ENCODE data around the gene EPB41L5. TPM values are rescaled to one million over a fixed set of nuclear protein-coding genes. Genes with fewer than 3 reads are reported as not detected.
"Not testable (repeated sequence)": the region's sequence is repeated elsewhere in the genome, so short reads cannot be mapped to it uniquely, and the experiment has no call there.

The EPB41L5 gene
- total RNA-seq, 2 experiments from 2014 or later: 3.4 to 4.4 TPM

GRCh38 chr2:120132691-120133090, 119.8 kb downstream of the EPB41L5 start:
- ChIA-PET CTCF (no interaction called here), POLR2A (no interaction called here)

GRCh38 chr2:120133572-120134244, 120.8 kb downstream of the EPB41L5 start:
- ChIA-PET CTCF (no interaction called here), POLR2A (no interaction called here)

GRCh38 chr2:120134263-120134662, 121.4 kb downstream of the EPB41L5 start:
- ChIA-PET CTCF (no interaction called here), POLR2A (no interaction called here)

GRCh38 chr2:120135013-120135412, 122.1 kb downstream of the EPB41L5 start:
- CTCF ChIA-PET: not testable (repeated sequence)

GRCh38 chr2:120140866-120141265, 128.0 kb downstream of the EPB41L5 start:
- CTCF ChIA-PET: interaction anchor here (0.6 kb wide), 1 partner anchor 11 kb away, joined by 6 read pairs; no protein-coding TSS in a partner anchor
- POLR2A ChIA-PET: no interaction called here

More at GRCh38 chr2:120135013-120135412, 122.1 kb downstream of the EPB41L5 start:
- POLR2A ChIA-PET: not testable (repeated sequence)

- ChIA-PET CTCF (interaction anchor here (0.6 kb wide), 1 partner anchor 12 kb away, joined by 6 read pairs; no protein-coding TSS in a partner anchor), POLR2A (no interaction called here)
Measured at GRCh38 chr2:120141300-120142069, 128.6 kb downstream of the EPB41L5 start.

GRCh38 chr2:120142528-120143219, 129.8 kb downstream of the EPB41L5 start:
- ChIA-PET CTCF (no interaction called here), POLR2A (no interaction called here)

GRCh38 chr2:120148229-120148628, 135.4 kb downstream of the EPB41L5 start:
- CTCF ChIA-PET: no interaction called here

GRCh38 chr2:120148669-120149068, 135.8 kb downstream of the EPB41L5 start:
- CTCF ChIA-PET: no interaction called here

More at GRCh38 chr2:120148229-120148628, 135.4 kb downstream of the EPB41L5 start:
- POLR2A ChIA-PET: no interaction called here

GRCh38 chr2:120149406-120149805, 136.5 kb downstream of the EPB41L5 start:
- ChIA-PET POLR2A (no interaction called here), CTCF (interaction anchor here (0.7 kb wide), 1 partner anchor 27 kb away, joined by 3 read pairs; no protein-coding TSS in a partner anchor)

More at GRCh38 chr2:120148669-120149068, 135.8 kb downstream of the EPB41L5 start:
- POLR2A ChIA-PET: no interaction called here

- POLR2A ChIA-PET: no interaction called here
- CTCF ChIA-PET: no interaction called here
Measured at GRCh38 chr2:120150040-120150482, 137.2 kb downstream of the EPB41L5 start.

- ChIA-PET CTCF (no interaction called here), POLR2A (interaction anchor here (0.8 kb wide), 1 partner anchor 476 kb away, joined by 3 read pairs; the partner anchor contains the start of gene TMEM177)
Measured at GRCh38 chr2:120155308-120155707, 142.4 kb downstream of the EPB41L5 start.

- ChIA-PET POLR2A (interaction anchor here (0.6 kb wide), 1 partner anchor 57 kb away, joined by 3 read pairs; no protein-coding TSS in a partner anchor), CTCF (interaction anchor here (0.6 kb wide), 1 partner anchor 83 kb away, joined by 3 read pairs; no protein-coding TSS in a partner anchor)
Measured at GRCh38 chr2:120158658-120159057, 145.8 kb downstream of the EPB41L5 start.

- ChIA-PET CTCF (interaction anchor here (1.6 kb wide), 1 partner anchor 13 kb away, joined by 4 read pairs; no protein-coding TSS in a partner anchor), POLR2A (no interaction called here)
Measured at GRCh38 chr2:120161190-120161589, 148.3 kb downstream of the EPB41L5 start.

GRCh38 chr2:120162716-120163115, 149.8 kb downstream of the EPB41L5 start:
- CTCF ChIA-PET: interaction anchor here (1.6 kb wide), 1 partner anchor 12 kb away, joined by 4 read pairs; no protein-coding TSS in a partner anchor

GRCh38 chr2:120167272-120167671, 154.4 kb downstream of the EPB41L5 start:
- CTCF ChIA-PET: no interaction called here
- POLR2A ChIA-PET: interaction anchor here (0.9 kb wide), 1 partner anchor 9 kb away, joined by 3 read pairs; no protein-coding TSS in a partner anchor

More at GRCh38 chr2:120162716-120163115, 149.8 kb downstream of the EPB41L5 start:
- POLR2A ChIA-PET: no interaction called here

- POLR2A ChIA-PET: no interaction called here
- CTCF ChIA-PET: no interaction called here
Measured at GRCh38 chr2:120169020-120169419, 156.1 kb downstream of the EPB41L5 start.

- ChIA-PET POLR2A (interaction anchor here (0.7 kb wide), 1 partner anchor 496 kb away, joined by 3 read pairs; the partner anchor contains the start of gene TMEM177), CTCF (interaction anchor here (0.6 to 3.7 kb wide), 14 partner anchors 10 to 1343 kb away, joined by 3 to 22 read pairs (median 4); partner anchors contain the start of gene EPB41L5)
Measured at GRCh38 chr2:120174963-120175581, 162.2 kb downstream of the EPB41L5 start.

GRCh38 chr2:120176526-120176925, 163.6 kb downstream of the EPB41L5 start:
- ChIA-PET CTCF (interaction anchor here (0.5 to 3.7 kb wide), 10 partner anchors 27 to 535 kb away, joined by 3 to 22 read pairs (median 6); no protein-coding TSS in a partner anchor), POLR2A (interaction anchor here (0.5 to 1.7 kb wide), 8 partner anchors 10 to 498 kb away, joined by 3 to 10 read pairs (median 4); partner anchors contain the start of genes EPB41L5, RALB and TMEM185B)

All from activated CD8-positive, alpha-beta memory T cell treated with anti-CD3 and anti-CD28 coated beads for 36 hours (primary cell).